Measurements from ENCODE around the gene HSD17B11.

DNA sequence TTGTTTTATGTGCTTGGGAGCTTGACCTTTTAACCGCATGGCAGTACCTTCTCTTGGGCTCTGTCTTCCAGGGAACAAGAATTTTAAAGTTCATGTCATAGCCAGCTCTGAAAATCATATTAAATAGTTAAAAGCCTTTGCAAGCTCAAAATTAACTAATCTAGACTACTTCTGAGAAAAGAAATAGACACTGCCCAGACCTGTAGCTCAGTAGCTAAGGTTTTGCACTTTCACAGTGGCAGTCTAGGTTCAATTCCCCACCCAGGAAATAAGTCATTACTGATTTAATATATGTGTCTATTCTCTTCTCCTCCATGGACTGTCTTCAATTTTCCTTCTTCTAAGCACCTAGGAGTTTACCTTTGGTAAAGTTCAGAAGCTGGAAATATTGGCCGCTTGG, 27.4 kb downstream of the HSD17B11 start:
- TF ChIP-seq, protein P1, sequence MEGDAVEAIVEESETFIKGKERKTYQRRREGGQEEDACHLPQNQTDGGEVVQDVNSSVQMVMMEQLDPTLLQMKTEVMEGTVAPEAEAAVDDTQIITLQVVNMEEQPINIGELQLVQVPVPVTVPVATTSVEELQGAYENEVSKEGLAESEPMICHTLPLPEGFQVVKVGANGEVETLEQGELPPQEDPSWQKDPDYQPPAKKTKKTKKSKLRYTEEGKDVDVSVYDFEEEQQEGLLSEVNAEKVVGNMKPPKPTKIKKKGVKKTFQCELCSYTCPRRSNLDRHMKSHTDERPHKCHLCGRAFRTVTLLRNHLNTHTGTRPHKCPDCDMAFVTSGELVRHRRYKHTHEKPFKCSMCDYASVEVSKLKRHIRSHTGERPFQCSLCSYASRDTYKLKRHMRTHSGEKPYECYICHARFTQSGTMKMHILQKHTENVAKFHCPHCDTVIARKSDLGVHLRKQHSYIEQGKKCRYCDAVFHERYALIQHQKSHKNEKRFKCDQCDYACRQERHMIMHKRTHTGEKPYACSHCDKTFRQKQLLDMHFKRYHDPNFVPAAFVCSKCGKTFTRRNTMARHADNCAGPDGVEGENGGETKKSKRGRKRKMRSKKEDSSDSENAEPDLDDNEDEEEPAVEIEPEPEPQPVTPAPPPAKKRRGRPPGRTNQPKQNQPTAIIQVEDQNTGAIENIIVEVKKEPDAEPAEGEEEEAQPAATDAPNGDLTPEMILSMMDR (IDR thresholded peaks at IDR 0.05), result no peak
- no peak for TF ChIP-seq POLR2A (IDR thresholded peaks at IDR 0.05)
